ENCODE results near the gene MBTPS1. TPM values are rescaled to one million over a fixed set of nuclear protein-coding genes. Genes with fewer than 3 reads are reported as not detected.

Gene MBTPS1
- total RNA-seq, 4 donors from 2014 or later = 57.0 to 98.8 (median 81.4) TPM

DNA sequence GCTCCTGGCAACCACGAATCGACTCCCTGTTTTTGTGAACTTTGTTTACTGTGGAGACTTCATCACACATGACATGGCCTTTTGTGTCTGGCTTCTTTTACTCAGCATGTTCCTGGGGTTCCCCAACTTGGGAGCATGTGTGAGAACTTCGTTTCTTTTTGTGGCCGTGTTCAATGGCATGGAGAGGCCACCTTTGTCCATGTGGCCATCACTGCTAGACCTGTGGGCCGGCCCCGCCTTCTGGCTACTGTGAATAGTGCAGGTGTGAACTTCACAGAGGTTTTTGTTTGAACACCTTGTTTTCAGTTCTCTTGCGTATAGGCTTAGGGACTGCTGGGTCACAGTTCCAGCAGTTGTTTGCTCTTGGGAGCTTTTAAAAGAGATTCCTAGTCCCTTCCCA, 68.5 kb downstream of the MBTPS1 start:
- WGBS, 2 donors = 85 to 91% methylated on average over 7 of the region's 7 CpGs
- H3K4me3 ChIP-seq (ENCODE audit: low read depth, poor library complexity, severe bottlenecking) = no peak overlapping the region
- intact Hi-C loops (cut with DNase I; ENCODE audit: low total_unique reads) = loop anchor here (5.0 kb wide), 1 partner anchor 1976 kb away; no protein-coding TSS in a partner anchor
- TF ChIP-seq POLR2A (IDR thresholded peaks at IDR 0.05) (no peak), CTCF (IDR thresholded peaks at IDR 0.05) (no peak)
- DNase-seq (ENCODE audit: low spot score in 2 of 2) = no peak

DNA sequence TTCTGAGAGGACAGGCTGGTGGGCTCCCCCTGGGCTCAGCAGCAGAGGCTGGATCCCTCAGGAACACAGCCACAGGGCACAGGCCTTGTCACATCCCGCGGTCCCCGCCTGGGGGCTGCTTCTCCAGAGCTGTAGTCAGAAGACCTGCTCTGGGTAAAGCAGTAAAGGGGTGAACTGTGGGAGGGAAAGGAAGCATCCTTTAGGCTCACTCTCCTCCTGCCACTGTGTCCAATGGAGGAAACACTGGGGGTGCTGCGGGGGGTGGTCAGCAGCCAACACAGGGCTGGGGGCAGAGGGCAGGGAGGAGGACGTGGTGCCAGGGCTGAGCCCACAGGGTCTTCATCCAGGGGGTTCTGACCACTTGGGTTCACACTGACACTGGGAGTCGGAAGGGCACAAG, 69.1 kb downstream of the MBTPS1 start:
- intact Hi-C loops (cut with DNase I; ENCODE audit: low total_unique reads) = loop anchor here (5.0 kb wide), 1 partner anchor 1975 kb away; no protein-coding TSS in a partner anchor
- no peak for TF ChIP-seq CTCF (IDR thresholded peaks at IDR 0.05)
- no peak for TF ChIP-seq POLR2A (IDR thresholded peaks at IDR 0.05)
- no peak for DNase-seq (ENCODE audit: low spot score in 2 of 2)
- H3K4me3 ChIP-seq (ENCODE audit: low read depth, poor library complexity, severe bottlenecking) = no peak overlapping the region
- 85 to 97% methylated on average over 5 to 6 of the region's 6 CpGs for WGBS, 2 donors

- TF ChIP-seq POLR2A (IDR thresholded peaks at IDR 0.05) = no peak
- TF ChIP-seq CTCF (IDR thresholded peaks at IDR 0.05) = no peak
- intact Hi-C loops (cut with DNase I; ENCODE audit: low total_unique reads) = loop anchor here (5.0 kb wide), 1 partner anchor 1975 kb away; no protein-coding TSS in a partner anchor
- DNase-seq (ENCODE audit: low spot score in 2 of 2) = no peak
Observed at GRCh38 chr16:84047206-84047605, 69.5 kb downstream of the MBTPS1 start.

DNA sequence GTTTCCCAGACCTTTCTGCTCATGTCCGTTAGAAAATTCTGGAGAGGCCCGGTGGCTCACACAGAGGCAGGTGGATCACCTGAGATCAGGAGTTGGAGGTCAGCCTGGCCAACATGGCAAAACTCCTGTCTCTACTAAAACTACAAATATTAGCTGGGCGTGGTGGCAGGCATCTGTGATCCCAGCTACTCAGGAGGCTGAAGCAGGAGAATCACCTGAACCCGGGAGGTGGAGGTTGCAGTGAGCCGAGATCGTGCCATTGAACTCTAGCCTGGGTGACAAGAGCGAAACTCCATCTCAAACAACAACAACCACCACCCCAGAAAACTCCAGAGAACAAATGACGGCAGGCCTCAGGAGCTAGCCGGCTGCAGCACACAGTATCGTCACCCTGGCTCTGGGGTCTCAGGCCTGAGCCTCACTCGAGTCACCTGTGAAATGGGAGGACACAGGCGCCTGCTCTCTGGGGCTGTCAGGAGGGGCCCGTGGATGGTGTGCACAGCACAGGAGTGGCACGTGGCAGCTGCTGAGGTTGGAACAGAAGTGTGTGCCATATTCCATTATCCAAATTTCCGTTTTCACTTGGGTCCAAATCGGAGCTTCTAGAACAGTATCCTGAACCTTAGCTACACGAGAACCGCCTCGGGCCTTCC, 70.8 kb downstream of the MBTPS1 start:
- intact Hi-C loops (cut with DNase I; ENCODE audit: low total_unique reads) = loop anchor here (5.0 kb wide), 1 partner anchor 1974 kb away; no protein-coding TSS in a partner anchor
- H3K4me3 ChIP-seq (ENCODE audit: low read depth, poor library complexity, severe bottlenecking) = no peak overlapping the region
- WGBS, 2 donors = 92 to 94% methylated on average over 19 of the region's 19 CpGs
- DNase-seq (ENCODE audit: low spot score in 2 of 2) = no peak
- TF ChIP-seq POLR2A (IDR thresholded peaks at IDR 0.05) (no peak), CTCF (IDR thresholded peaks at IDR 0.05) (no peak)

More at GRCh38 chr16:84047206-84047605, 69.5 kb downstream of the MBTPS1 start:
- no peak overlapping the region for H3K4me3 ChIP-seq (ENCODE audit: low read depth, poor library complexity, severe bottlenecking)
- WGBS, 2 donors = 91 to 95% methylated on average over 6 of the region's 6 CpGs

DNA sequence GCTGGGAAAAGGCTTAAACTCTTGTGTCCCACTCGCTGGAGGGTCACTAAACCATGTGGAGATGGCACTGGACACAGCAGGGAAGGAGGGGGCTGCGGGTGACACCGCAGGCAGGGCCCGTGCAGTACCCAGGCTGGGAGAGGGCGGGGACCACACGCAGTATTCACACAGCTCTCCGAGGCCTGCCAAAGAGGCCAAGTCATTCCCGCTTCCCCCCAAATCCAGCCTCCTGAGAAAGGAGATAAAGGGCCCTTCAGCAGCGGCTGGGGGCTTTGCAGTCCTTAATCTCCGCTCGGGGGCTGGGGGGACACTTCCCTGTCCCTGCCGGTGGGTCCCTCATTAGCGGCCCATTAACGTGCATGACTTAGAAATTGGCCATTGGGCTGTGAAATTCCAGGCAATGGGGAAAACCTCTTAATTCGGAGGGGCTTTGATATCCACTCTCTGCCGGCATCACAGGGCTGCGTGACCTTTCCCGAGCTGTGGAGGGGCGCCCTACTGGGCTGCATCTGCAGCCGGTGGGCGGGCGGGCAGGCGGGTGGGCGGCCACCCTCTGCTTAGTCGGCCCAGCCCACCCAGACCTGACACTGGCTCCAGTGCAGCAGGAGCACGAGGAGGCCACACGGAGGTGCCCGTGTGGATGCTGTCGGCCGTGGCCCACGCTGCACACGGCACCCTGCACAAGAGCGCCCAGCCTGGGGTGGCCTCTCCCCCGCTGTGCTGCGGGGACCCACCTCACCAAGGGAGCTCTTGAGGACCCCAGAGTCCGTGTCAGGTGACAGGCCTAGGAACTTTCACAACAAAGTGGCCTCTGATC, 71.5 kb downstream of the MBTPS1 start:
- no peak overlapping the region for H3K4me3 ChIP-seq (ENCODE audit: low read depth, poor library complexity, severe bottlenecking)
- intact Hi-C loops (cut with DNase I; ENCODE audit: low total_unique reads) = loop anchor here (5.0 kb wide), 1 partner anchor 1973 kb away; no protein-coding TSS in a partner anchor
- 59 to 76% methylated on average over 27 to 31 of the region's 36 CpGs for WGBS, 2 donors
- no peak for TF ChIP-seq CTCF (IDR thresholded peaks at IDR 0.05)
- TF ChIP-seq POLR2A (IDR thresholded peaks at IDR 0.05) = no peak
- DNase-seq (ENCODE audit: low spot score in 2 of 2) = no peak
